Left lung (tissue), 10 donors: ENCODE data around the gene C2orf76. TPM values are rescaled to one million over a fixed set of nuclear protein-coding genes. Genes with fewer than 3 reads are reported as not detected.

Experiments used
- ATAC-seq: fragments of 200-7000 bp; cut with Tn5 transposase; one replicate; pipeline ENCODE4 v1.9.1; 2020; ENCODE audit warnings: moderate library complexity
- DNase-seq, 4 donors: peaks; one replicate each; pipeline ENCODE4 v3.0.0-alpha.2; 2013 to 2020
- H3K27ac ChIP-seq, 2 donors: fragments of 200-600 bp; sonication (generic) in 1 of 2; one replicate each; pipeline versions ENCODE4 v1.5.0 to v1.8.0; 2020 to 2021
- H3K27me3 ChIP-seq, 2 donors: fragments of 200-600 bp; sonication (generic) in 1 of 2; one replicate each; pipeline versions ENCODE4 v1.5.0 to v1.8.0; 2020 to 2021
- H3K36me3 ChIP-seq, 2 donors: fragments of 200-600 bp; sonication (generic) in 1 of 2; one replicate each; pipeline versions ENCODE4 v1.5.0 to v1.8.0; 2020 to 2021
- H3K4me1 ChIP-seq, 2 donors: fragments of 200-600 bp; one replicate each; pipeline ENCODE4 v1.8.0; 2021
- H3K4me3 ChIP-seq, 2 donors: fragments of 200-600 bp; sonication (generic) in 1 of 2; one replicate each; pipeline versions ENCODE4 v1.5.0 to v1.8.0; 2020 to 2021; ENCODE audit warnings: mild to moderate bottlenecking in 1 of 2
- H3K9me3 ChIP-seq, 2 donors: fragments of 200-600 bp; sonication (generic) in 1 of 2; one replicate each; pipeline versions ENCODE4 v1.5.0 to v1.8.0; 2020 to 2021
- CTCF ChIP-seq, 2 donors: fragments of 200-600 bp; sonication (generic) in 1 of 2; IDR thresholded peaks; one replicate each; pipeline versions ENCODE4 v1.5.0 to v1.8.0; 2021; ENCODE audit warnings: antibody characterized with exemption in 2 of 2
- intact Hi-C, 2 donors: fragments of 100-400 bp; cut with DNase I; formaldehyde crosslinking; loops; one replicate each; pipeline versions ENCODE4 v1.11.2 to v1.14.2; 2022
- polyA plus RNA-seq, 6 donors: library from polyadenylated mRNA; unstranded; fragments of 120-200 nt; gene quantifications; one replicate each; pipeline ENCODE4 v1.2.1, GENCODE V29; 2013; ENCODE audit not compliant: insufficient read length in 6 of 6
- total RNA-seq, 2 donors: library from RNA; stranded (reverse); fragmentation: NEBNext Ultra II Directional; extraction: Animal tissue kit (Norgen Biotek cat#: 25700); gene quantifications; one replicate each; pipeline ENCODE4 v1.2.1, GENCODE V29; 2021
- donor health status: DM: no; HTN: yes; CAD: no.
- donor health status: DM: no; HTN: no; CAD: no.

Gene C2orf76
- total and polyA plus RNA-seq, 8 donors: 11.0 to 17.1 (median 16.0) TPM

GRCh38 chr2:119289093-119289492 lies 77.5 kb downstream of the C2orf76 start:
- Histone ChIP-seq H3K27ac (no peak overlapping the region), H3K36me3 (no peaks in the 10 kb centered on the region), H3K4me3 (no peak overlapping the region), H3K27me3 (no peaks in the 10 kb centered on the region), H3K9me3 (no peaks in the 10 kb centered on the region), H3K4me1 (peaks cover 0 to 9% of the 10 kb centered on the region in 2 donors)
- TF ChIP-seq CTCF (IDR thresholded peaks at IDR 0.05): no peak
- ATAC-seq (peak; percentile 5), DNase-seq (peak in 1 of 4 donors; percentile 25)
- intact Hi-C loops: no loop called here

DNA sequence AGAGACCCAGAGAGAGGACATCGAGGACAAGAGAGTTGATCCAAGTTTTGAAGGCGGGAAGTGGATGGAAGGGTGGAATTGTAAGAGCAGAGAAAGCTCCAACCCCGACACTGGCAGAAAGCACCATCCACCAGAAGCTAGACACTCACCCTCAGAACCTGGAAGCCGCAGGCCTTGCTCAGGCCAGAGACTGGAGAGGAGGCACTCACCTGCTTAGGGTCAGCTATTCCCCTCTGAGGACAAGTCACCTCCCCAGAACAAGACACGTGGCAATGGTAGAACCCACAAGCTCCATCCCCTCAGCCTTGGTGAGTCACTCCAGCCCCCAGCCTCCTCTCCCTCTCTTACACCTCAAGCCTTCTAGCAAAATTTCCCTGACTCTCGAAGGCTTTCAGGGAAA lies 78.1 kb downstream of the C2orf76 start:
- peaks cover 0 to 14% of the 10 kb centered on the region in 2 donors for H3K4me1 ChIP-seq
- H3K27ac ChIP-seq: no peak overlapping the region
- ATAC-seq (no peak), DNase-seq (no peak)
- intact Hi-C loops: no loop called here
- TF ChIP-seq CTCF (IDR thresholded peaks at IDR 0.05): no peak
- H3K27me3 ChIP-seq: no peaks in the 10 kb centered on the region
- H3K4me3 ChIP-seq: no peak overlapping the region
- no peaks in the 10 kb centered on the region for H3K36me3 ChIP-seq
- H3K9me3 ChIP-seq: no peaks in the 10 kb centered on the region

DNA sequence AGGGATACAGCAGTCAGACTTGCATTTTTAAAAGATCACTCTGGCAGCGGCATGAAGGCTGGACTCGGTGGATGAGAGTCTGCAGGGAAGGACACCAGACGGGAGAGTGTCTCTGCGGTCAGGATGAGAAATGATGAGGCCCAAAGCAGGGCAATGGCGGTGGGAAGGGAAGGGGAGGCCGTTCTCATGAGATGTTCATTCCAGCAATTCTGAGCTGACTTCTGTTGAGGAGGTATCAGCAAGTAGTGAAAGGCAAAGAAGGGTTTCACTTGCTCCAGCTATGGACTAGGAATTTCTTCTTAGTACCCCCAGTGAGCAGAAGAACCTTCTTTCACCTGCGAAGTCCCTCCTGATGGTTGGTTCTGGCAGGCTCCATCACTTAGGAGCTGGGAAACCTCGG lies 80.0 kb downstream of the C2orf76 start:
- no peak overlapping the region for H3K4me3 ChIP-seq
- ATAC-seq (no peak), DNase-seq (no peak)
- no peaks in the 10 kb centered on the region for H3K9me3 ChIP-seq
- no peaks in the 10 kb centered on the region for H3K36me3 ChIP-seq
- H3K27me3 ChIP-seq: no peaks in the 10 kb centered on the region
- intact Hi-C loops: no loop called here
- peaks cover 0 to 29% of the 10 kb centered on the region in 2 donors for H3K4me1 ChIP-seq
- H3K27ac ChIP-seq: no peak overlapping the region
- no peak for TF ChIP-seq CTCF (IDR thresholded peaks at IDR 0.05)

DNA sequence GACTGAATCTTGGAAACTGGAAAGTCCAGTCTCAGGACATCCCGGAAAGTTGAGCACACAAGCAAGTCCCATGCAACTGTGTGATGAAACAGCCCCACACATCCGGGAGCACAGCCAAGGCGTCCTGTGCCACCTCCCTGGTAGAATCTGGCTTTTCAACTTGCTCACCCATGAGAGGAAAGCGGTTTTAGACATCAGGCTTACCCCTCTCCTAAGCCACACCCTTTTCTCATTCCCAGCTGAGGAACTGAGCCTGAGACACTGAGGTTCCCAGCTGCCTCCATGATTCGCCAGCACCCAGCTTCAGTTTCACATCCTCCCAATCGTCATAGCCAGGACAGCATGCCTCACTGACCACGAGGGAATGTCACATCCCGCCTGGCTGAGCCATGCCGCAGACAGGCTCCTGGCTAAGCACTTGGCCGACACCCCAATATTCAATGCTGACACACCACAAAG lies 82.7 kb downstream of the C2orf76 start:
- Histone ChIP-seq H3K4me3 (no peak overlapping the region), H3K4me1 (peaks cover 0 to 26% of the 10 kb centered on the region in 2 donors), H3K36me3 (no peaks in the 10 kb centered on the region), H3K27ac (peak overlapping the region in 1 of 2 donors; percentile 50), H3K27me3 (no peaks in the 10 kb centered on the region), H3K9me3 (no peaks in the 10 kb centered on the region)
- no peak for TF ChIP-seq CTCF (IDR thresholded peaks at IDR 0.05)
- peak; percentile 85 for ATAC-seq
- intact Hi-C loops: no loop called here
- DNase-seq: peak in 1 of 4 donors; percentile 85

DNA sequence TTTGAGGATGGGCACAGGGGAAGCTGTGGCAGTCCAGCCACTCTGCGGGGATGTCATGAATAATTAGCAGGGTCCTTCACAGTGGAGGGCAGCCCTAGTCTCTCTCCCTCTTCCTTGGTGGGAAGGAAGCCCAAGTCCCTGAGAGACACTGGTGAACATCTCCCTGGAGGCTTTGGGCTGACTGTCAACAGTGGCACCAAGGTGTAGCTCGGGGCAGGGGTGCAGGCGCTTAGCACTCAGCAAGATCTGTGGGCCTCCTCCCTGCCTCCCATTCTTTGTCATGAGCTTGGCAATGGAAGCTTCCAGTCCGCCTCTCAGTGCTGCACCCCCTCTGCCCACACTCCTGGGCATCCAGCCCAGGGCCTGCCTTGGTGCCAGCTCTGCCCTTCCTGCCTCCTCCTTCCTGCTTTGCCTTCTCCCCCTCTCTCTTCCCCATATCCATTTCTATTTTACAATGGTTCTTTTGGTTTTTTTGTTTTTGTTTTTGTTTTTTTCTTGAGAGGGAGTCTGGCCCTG lies 83.6 kb downstream of the C2orf76 start:
- Histone ChIP-seq H3K4me1 (peaks cover 0 to 26% of the 10 kb centered on the region in 2 donors), H3K9me3 (no peaks in the 10 kb centered on the region), H3K27ac (peak overlapping the region in 1 of 2 donors; percentile 50), H3K36me3 (no peaks in the 10 kb centered on the region), H3K27me3 (no peaks in the 10 kb centered on the region), H3K4me3 (no peak overlapping the region)
- ATAC-seq (peak; percentile 35), DNase-seq (peak in 1 of 4 donors; percentile 67)
- intact Hi-C loops: no loop called here
- TF ChIP-seq CTCF (IDR thresholded peaks at IDR 0.05): no peak
